SK-N-SH (cell line): ENCODE results near the gene MEFV. TPM values are rescaled to one million over a fixed set of nuclear protein-coding genes. Genes with fewer than 3 reads are reported as not detected.

ENCODE experiments used
- CTCF ChIA-PET: fragments of 300-600, 350-600 bp; formaldehyde crosslinking; extraction: SDS; loops from one replicate; lab custom pipeline; 2021; lab: Yijun Ruan, JAX
- POLR2A ChIA-PET: fragments of 350-600 bp; sonication (Branson Sonifier 250); formaldehyde crosslinking; extraction: SDS; loops from one replicate; lab custom pipeline; 2020; ENCODE audit warnings: antibody characterized with exemption, inconsistent platforms; lab: Yijun Ruan, JAX
- DNase-seq: peaks from one replicate; pipeline ENCODE4 v3.0.0; 2012
- H2AFZ ChIP-seq: fragments of 200-600 bp; sonication (generic); 2 replicates; pipeline ENCODE4 v1.8.1; 2016; ENCODE audit warnings: antibody characterized with exemption, mild to moderate bottlenecking, low read depth
- H3F3A ChIP-seq: fragments of 200-600 bp; sonication (generic); replicated peaks from 2 replicates; pipeline ENCODE3; 2016; ENCODE audit warnings: antibody characterized with exemption, mild to moderate bottlenecking; ENCODE audit not compliant: insufficient read depth
- H3K27ac ChIP-seq, 2 experiments: fragments of 200-500 bp in 1 of 2; fragments of 200-600 bp in 1 of 2; sonication (Bioruptor generic) in 1 of 2; sonication (generic), shearing (Covaris generic) in 1 of 2; 2 replicates each; pipeline versions ENCODE4 v1.5.1 to v1.6.1; 2014 to 2016; ENCODE audit warnings: low read depth in 2 of 2, inconsistent platforms in 1 of 2, low read length in 1 of 2, mild to moderate bottlenecking in 1 of 2, mixed read lengths in 1 of 2
- H3K27me3 ChIP-seq: fragments of 200-600 bp; sonication (generic), shearing (Covaris generic); 2 replicates; pipeline ENCODE4 v1.6.1; 2016; ENCODE audit warnings: mixed run types; ENCODE audit not compliant: insufficient read depth
- H3K36me3 ChIP-seq, 2 experiments: fragments of 200-500 bp in 1 of 2; fragments of 200-600 bp in 1 of 2; sonication (Bioruptor generic) in 1 of 2; sonication (generic) in 1 of 2; replicated peaks in 1 of 2; 2 replicates each; pipeline versions ENCODE3 to v1.5.1; 2014 to 2016; ENCODE audit warnings: low read length in 1 of 2, mild to moderate bottlenecking in 1 of 2; ENCODE audit not compliant: insufficient read depth in 2 of 2, control insufficient read depth in 1 of 2
- H3K4me1 ChIP-seq, 2 experiments: fragments of 200-500 bp in 1 of 2; fragments of 200-600 bp in 1 of 2; sonication (Bioruptor generic) in 1 of 2; sonication (generic), shearing (Covaris generic) in 1 of 2; 2 replicates each; pipeline versions ENCODE4 v1.5.1 to v1.6.1; 2014 to 2016; ENCODE audit warnings: low read depth in 1 of 2, low read length in 1 of 2, mixed run types in 1 of 2; ENCODE audit not compliant: insufficient read depth in 2 of 2, control insufficient read depth in 1 of 2
- H3K4me2 ChIP-seq: fragments of 200-600 bp; sonication (generic), shearing (Covaris generic); 2 replicates; pipeline ENCODE4 v1.6.1; 2017; ENCODE audit warnings: mixed run types
- H3K4me3 ChIP-seq, 2 experiments: fragments of 200-500 bp in 1 of 2; fragments of 200-600 bp in 1 of 2; sonication (Bioruptor generic) in 1 of 2; sonication (generic), shearing (Covaris generic) in 1 of 2; 2 replicates each; pipeline versions ENCODE4 v1.5.1 to v1.8.1; 2014 to 2016; ENCODE audit warnings: low read depth in 2 of 2, inconsistent platforms in 1 of 2, low read length in 1 of 2, mild to moderate bottlenecking in 1 of 2, mixed read lengths in 1 of 2, moderate library complexity in 1 of 2
- H3K79me2 ChIP-seq: fragments of 200-600 bp; sonication (generic); 2 replicates; pipeline ENCODE4 v1.8.1; 2017; ENCODE audit warnings: mild to moderate bottlenecking; ENCODE audit not compliant: insufficient read depth
- H3K9ac ChIP-seq: fragments of 200-600 bp; sonication (generic); 2 replicates; pipeline ENCODE4 v1.6.1; 2017; ENCODE audit warnings: mixed run types
- H3K9me2 ChIP-seq: fragments of 200-600 bp; sonication (generic); 2 replicates; pipeline ENCODE4 v1.6.1; 2017; ENCODE audit warnings: mixed run types
- H3K9me3 ChIP-seq: fragments of 200-600 bp; sonication (generic); 2 replicates; pipeline ENCODE4 v1.6.1; 2017; ENCODE audit warnings: mixed run types, mild to moderate bottlenecking, moderate library complexity
- H4K20me1 ChIP-seq: fragments of 200-600 bp; sonication (generic); 2 replicates; pipeline ENCODE4 v1.6.1; 2017; ENCODE audit warnings: mild to moderate bottlenecking, mixed run types; ENCODE audit not compliant: insufficient read depth
- CHD2 ChIP-seq: fragments of 150-350 bp; IDR thresholded peaks from 2 replicates; pipeline ENCODE4 v1.6.1; 2018; ENCODE audit warnings: low read length; ENCODE audit not compliant: partially characterized antibody
- ELF1 ChIP-seq: IDR thresholded peaks from 2 replicates; pipeline ENCODE4 v1.4.0; 2012
- EZH2phosphoT487 ChIP-seq: fragments of 200-600 bp; sonication (generic); IDR thresholded peaks from 2 replicates; pipeline ENCODE4 v1.6.1; 2017; ENCODE audit warnings: low read depth, mixed run types, mild to moderate bottlenecking, antibody characterized with exemption, moderate library complexity, borderline replicate concordance
- FOSL2 ChIP-seq: IDR thresholded peaks from 2 replicates; pipeline ENCODE4 v1.4.0; 2012; ENCODE audit warnings: low read depth, mild to moderate bottlenecking, moderate library complexity, borderline replicate concordance
- GABPA ChIP-seq: IDR thresholded peaks from 2 replicates; pipeline ENCODE4 v1.4.0; 2012; ENCODE audit warnings: low read depth, mild to moderate bottlenecking
- GATA2 ChIP-seq: sonication (generic); formaldehyde crosslinking; IDR thresholded peaks from 2 replicates; pipeline ENCODE4 v1.5.0; 2020; ENCODE audit warnings: mild to moderate bottlenecking, missing genetic modification reagents
- JUND ChIP-seq: IDR thresholded peaks from 2 replicates; pipeline ENCODE4 v1.4.0; 2012
- NRF1 ChIP-seq: IDR thresholded peaks from 2 replicates; pipeline ENCODE4 v1.6.1; 2012; ENCODE audit warnings: low read depth, mild to moderate bottlenecking, low read length
- POLR2AphosphoS5 ChIP-seq: IDR thresholded peaks from 2 replicates; pipeline ENCODE4 v1.6.1; 2012; ENCODE audit warnings: low read depth, low read length
- RAD21 ChIP-seq: IDR thresholded peaks from 2 replicates; pipeline ENCODE4 v1.6.1; 2012; ENCODE audit warnings: mild to moderate bottlenecking, low read length
- RCOR1 ChIP-seq: fragments of 150-350 bp; IDR thresholded peaks from 2 replicates; pipeline ENCODE4 v1.6.1; 2017; ENCODE audit warnings: antibody characterized with exemption, low read length
- RXRA ChIP-seq: IDR thresholded peaks from 2 replicates; pipeline ENCODE4 v1.4.0; 2012; ENCODE audit warnings: low read depth, mild to moderate bottlenecking, borderline replicate concordance
- SIN3A ChIP-seq: IDR thresholded peaks from 2 replicates; pipeline ENCODE4 v1.6.1; 2012; ENCODE audit warnings: low read depth, mild to moderate bottlenecking, low read length, moderate library complexity, borderline replicate concordance
- SMC3 ChIP-seq: IDR thresholded peaks from 2 replicates; pipeline ENCODE4 v1.6.1; 2012; ENCODE audit warnings: low read depth, low read length, improper control_type of control experiment
- TAF1 ChIP-seq: IDR thresholded peaks from 2 replicates; pipeline ENCODE4 v1.6.1; 2012; ENCODE audit warnings: low read depth, mild to moderate bottlenecking, low read length, moderate library complexity, borderline replicate concordance
- TCF12 ChIP-seq: IDR thresholded peaks from 2 replicates; pipeline ENCODE4 v1.4.0; 2012
- TEAD4 ChIP-seq: IDR thresholded peaks from 2 replicates; pipeline ENCODE4 v1.4.0; 2012; ENCODE audit warnings: mild to moderate bottlenecking, borderline replicate concordance; ENCODE audit not compliant: insufficient read depth
- USF1 ChIP-seq: IDR thresholded peaks from 2 replicates; pipeline ENCODE4 v1.4.0; 2012; ENCODE audit warnings: low read depth, borderline replicate concordance
- YY1 ChIP-seq: IDR thresholded peaks from 2 replicates; pipeline ENCODE4 v1.4.0; 2012; ENCODE audit warnings: low read depth, mild to moderate bottlenecking
- ZBTB33 ChIP-seq: IDR thresholded peaks from 2 replicates; pipeline ENCODE4 v1.4.0; 2012; ENCODE audit warnings: low read depth, borderline replicate concordance
- WGBS: methylation state at CpG from one replicate; pipeline ENCODE4 v1.1.6; 2017; ENCODE audit warnings: low lambda C conversion rate; 5-methylcytosine and 5-hydroxymethylcytosine counted together
- polyA plus RNA-seq, 3 experiments: library from polyadenylated mRNA; depleted of rRNA; stranded (reverse); fragments of >200 nt; gene quantifications; 2 replicates each; pipeline ENCODE4 v1.2.3, GENCODE V29; 2012
- TF ChIP-seq, protein P1 (sequence below): fragments of 150-350 bp; IDR thresholded peaks from 2 replicates; pipeline ENCODE4 v1.6.1; 2016; ENCODE audit warnings: mild to moderate bottlenecking, low read depth, low read length
- TF ChIP-seq, protein P2 (sequence below): fragments of 200-600 bp; sonication (generic); IDR thresholded peaks from 2 replicates; pipeline ENCODE4 v1.6.1; 2017; ENCODE audit warnings: antibody characterized with exemption, mild to moderate bottlenecking, moderate library complexity

Gene MEFV
- polyA plus RNA-seq, 1 of the 3 experiments (the other 2 are of a cell fraction), result not detected

GRCh38 chr16:3216263-3216640, 40.2 kb downstream of the MEFV start:
- Histone ChIP-seq H3F3A (no peaks in the 10 kb centered on the region), H3K27me3 (peaks cover 13% of the 10 kb centered on the region; the same call in 1 of the 2 replicates), H3K79me2 (no peaks in the 10 kb centered on the region), H3K27ac (no peak overlapping the region), H3K9me3 (no peaks in the 10 kb centered on the region), H2AFZ (no peak overlapping the region), H3K4me1 (no peaks in the 10 kb centered on the region), H3K9me2 (no peaks in the 10 kb centered on the region), H3K4me2 (no peak overlapping the region), H3K9ac (no peak overlapping the region), H4K20me1 (no peaks in the 10 kb centered on the region), H3K4me3 (no peak overlapping the region), H3K36me3 (no peaks in the 10 kb centered on the region)
- no peak for TF ChIP-seq CHD2
- TF ChIP-seq JUND, result no peak
- TF ChIP-seq GABPA, result no peak
- TF ChIP-seq, protein P1, sequence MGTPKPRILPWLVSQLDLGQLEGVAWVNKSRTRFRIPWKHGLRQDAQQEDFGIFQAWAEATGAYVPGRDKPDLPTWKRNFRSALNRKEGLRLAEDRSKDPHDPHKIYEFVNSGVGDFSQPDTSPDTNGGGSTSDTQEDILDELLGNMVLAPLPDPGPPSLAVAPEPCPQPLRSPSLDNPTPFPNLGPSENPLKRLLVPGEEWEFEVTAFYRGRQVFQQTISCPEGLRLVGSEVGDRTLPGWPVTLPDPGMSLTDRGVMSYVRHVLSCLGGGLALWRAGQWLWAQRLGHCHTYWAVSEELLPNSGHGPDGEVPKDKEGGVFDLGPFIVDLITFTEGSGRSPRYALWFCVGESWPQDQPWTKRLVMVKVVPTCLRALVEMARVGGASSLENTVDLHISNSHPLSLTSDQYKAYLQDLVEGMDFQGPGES, result no peak
- no peak for TF ChIP-seq POLR2AphosphoS5
- TF ChIP-seq, protein P2, sequence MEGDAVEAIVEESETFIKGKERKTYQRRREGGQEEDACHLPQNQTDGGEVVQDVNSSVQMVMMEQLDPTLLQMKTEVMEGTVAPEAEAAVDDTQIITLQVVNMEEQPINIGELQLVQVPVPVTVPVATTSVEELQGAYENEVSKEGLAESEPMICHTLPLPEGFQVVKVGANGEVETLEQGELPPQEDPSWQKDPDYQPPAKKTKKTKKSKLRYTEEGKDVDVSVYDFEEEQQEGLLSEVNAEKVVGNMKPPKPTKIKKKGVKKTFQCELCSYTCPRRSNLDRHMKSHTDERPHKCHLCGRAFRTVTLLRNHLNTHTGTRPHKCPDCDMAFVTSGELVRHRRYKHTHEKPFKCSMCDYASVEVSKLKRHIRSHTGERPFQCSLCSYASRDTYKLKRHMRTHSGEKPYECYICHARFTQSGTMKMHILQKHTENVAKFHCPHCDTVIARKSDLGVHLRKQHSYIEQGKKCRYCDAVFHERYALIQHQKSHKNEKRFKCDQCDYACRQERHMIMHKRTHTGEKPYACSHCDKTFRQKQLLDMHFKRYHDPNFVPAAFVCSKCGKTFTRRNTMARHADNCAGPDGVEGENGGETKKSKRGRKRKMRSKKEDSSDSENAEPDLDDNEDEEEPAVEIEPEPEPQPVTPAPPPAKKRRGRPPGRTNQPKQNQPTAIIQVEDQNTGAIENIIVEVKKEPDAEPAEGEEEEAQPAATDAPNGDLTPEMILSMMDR, result no peak
- TF ChIP-seq TCF12, result no peak
- TF ChIP-seq FOSL2, result no peak
- no peak for TF ChIP-seq TEAD4
- TF ChIP-seq SMC3, result no peak
- no peak for TF ChIP-seq RXRA
- TF ChIP-seq RAD21, result no peak
- TF ChIP-seq GATA2 (CRISPR knock-in tag), result no peak
- ChIA-PET CTCF (no interaction called here), POLR2A (no interaction called here)
- 12% methylated on average over 3 of the region's 3 CpGs for WGBS
- DNase-seq, result no peak

GRCh38 chr16:3215601-3216262, 40.7 kb downstream of the MEFV start:
- Histone ChIP-seq H3K9me3 (no peaks in the 10 kb centered on the region), H3F3A (no peaks in the 10 kb centered on the region), H4K20me1 (no peaks in the 10 kb centered on the region), H3K27ac (no peak overlapping the region), H3K79me2 (no peaks in the 10 kb centered on the region), H3K9me2 (no peaks in the 10 kb centered on the region), H3K4me1 (no peaks in the 10 kb centered on the region), H3K36me3 (no peaks in the 10 kb centered on the region), H2AFZ (no peak overlapping the region), H3K9ac (no peak overlapping the region), H3K27me3 (peaks cover 13% of the 10 kb centered on the region; the same call in 1 of the 2 replicates), H3K4me2 (no peak overlapping the region), H3K4me3 (no peak overlapping the region)
- DNase-seq, result no peak
- POLR2A ChIA-PET, result no interaction called here
- 8% methylated on average over 11 of the region's 11 CpGs for WGBS
- CTCF ChIA-PET, result no interaction called here
- TF ChIP-seq ZBTB33 (no peak), TAF1 (no peak), USF1 (no peak), RCOR1 (no peak), RAD21 (no peak), JUND (no peak), NRF1 (no peak), EZH2phosphoT487 (no peak), YY1 (no peak), SIN3A (no peak), GATA2 (CRISPR knock-in tag) (no peak), ELF1 (no peak), SMC3 (no peak)
- TF ChIP-seq, protein P1, result no peak
